ENCODE measurements around the gene BANP. TPM values are rescaled to one million over a fixed set of nuclear protein-coding genes. Genes with fewer than 3 reads are reported as not detected.
"Not testable (repeated sequence)": the region's sequence is repeated elsewhere in the genome, so short reads cannot be mapped to it uniquely, and the experiment has no call there.

BANP gene
- total RNA-seq, 5 donors from 2014 or later (not counting 1 experiment from before 2014, with no cell fraction given) = 57.1 to 81.9 (median 69.4) TPM

DNA sequence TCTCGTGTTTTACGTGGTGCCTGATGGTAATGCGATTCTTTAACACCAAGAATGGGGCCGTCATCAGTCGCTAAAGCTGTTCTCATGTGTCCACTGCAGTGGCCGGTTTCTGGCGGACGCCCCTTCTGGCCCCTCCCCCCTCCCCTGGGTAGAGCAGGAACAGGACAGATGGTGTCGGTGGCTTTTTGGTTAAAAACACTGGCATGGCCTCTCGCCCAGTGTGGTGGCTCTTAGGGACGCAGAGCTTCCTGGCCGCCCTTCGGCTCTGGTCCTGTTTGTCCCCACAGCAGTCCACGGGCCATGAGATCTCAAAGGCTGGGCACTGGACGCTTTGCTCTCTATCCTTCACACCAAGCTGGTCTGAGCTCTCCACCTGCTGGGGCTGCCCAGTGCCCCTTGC, 151.8 kb downstream of the BANP start:
- H3K9me3 Mint-ChIP-seq = no peaks in the 10 kb centered on the region
- no peaks in the 10 kb centered on the region for H3K36me3 Mint-ChIP-seq
- Histone ChIP-seq H3K4me3 (ENCODE audit: control insufficient read depth in 1 of 2, extremely low read depth in 1 of 2, low read length in 1 of 2) (no peak overlapping the region), H3K9me3 (no peaks in the 10 kb centered on the region), H3K27ac (ENCODE audit: low read length) (no peak overlapping the region), H3K4me1 (ENCODE audit: control insufficient read depth in 1 of 2, extremely low read depth in 1 of 2, insufficient read depth in 2 of 2, low read length in 2 of 2) (no peaks in the 10 kb centered on the region), H3K27me3 (replicated peaks in 1 of 2; ENCODE audit: control insufficient read depth in 2 of 2, extremely low read depth in 1 of 2, insufficient read depth in 2 of 2, low read length in 1 of 2) (peaks cover 2 to 19% of the 10 kb centered on the region in 2 experiments), H3K36me3 (ENCODE audit: control insufficient read depth in 2 of 2, extremely low read depth in 1 of 2, insufficient read depth in 1 of 2, low read length in 1 of 2) (no peaks in the 10 kb centered on the region)
- H3K4me1 Mint-ChIP-seq = no peaks in the 10 kb centered on the region
- ChIA-PET POLR2A (no interaction called here), CTCF (no interaction called here)
- no peak for ATAC-seq (replicated peaks in 1 of 4)
- peaks cover 10 to 22% of the 10 kb centered on the region in 2 donors for H3K27me3 Mint-ChIP-seq
- H3K4me3 Mint-ChIP-seq = no peak overlapping the region
- DNase-seq = no peak
- no peak overlapping the region for H3K27ac Mint-ChIP-seq
- WGBS (ENCODE audit: insufficient coverage) = 88% methylated on average over 7 of the region's 15 CpGs

DNA sequence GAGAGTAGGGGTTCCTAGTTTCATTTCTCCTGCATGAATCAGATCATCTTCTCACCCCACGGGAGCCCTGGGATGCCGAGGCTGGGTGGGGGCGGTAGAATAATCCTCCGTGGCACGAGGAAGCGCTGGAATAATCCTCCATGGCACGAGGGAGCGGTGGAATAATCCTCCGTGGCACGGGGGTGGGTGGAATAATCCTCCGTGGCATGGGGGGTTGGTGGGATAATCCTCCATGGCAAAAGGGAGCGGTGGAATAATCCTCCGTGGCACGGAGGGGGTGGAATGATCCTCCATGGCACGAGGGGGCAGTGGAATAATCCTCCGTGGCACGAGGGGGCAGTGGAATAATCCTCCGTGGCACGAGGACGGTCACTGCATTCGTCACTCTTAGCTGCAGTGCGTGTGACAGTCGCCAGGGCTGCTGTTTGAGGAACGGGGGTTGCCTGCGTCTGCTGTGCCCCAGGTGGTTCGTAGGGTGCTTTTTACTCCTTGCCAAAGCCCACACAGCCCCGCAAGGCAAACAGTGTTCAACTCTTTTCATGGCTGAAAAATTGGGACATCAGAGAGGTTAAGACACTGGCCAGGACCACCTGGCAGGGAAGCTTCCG, 152.5 kb downstream of the BANP start:
- peaks cover 2 to 13% of the 10 kb centered on the region in 2 experiments for H3K27me3 ChIP-seq (replicated peaks in 1 of 2; ENCODE audit: control insufficient read depth in 2 of 2, extremely low read depth in 1 of 2, insufficient read depth in 2 of 2, low read length in 1 of 2)
- H3K27me3 Mint-ChIP-seq = peaks cover 4 to 16% of the 10 kb centered on the region in 2 donors
- ATAC-seq (replicated peaks in 1 of 4) = no peak
- H3K4me1 Mint-ChIP-seq = no peaks in the 10 kb centered on the region
- no peaks in the 10 kb centered on the region for H3K9me3 ChIP-seq
- no peak overlapping the region for H3K27ac ChIP-seq (ENCODE audit: low read length)
- H3K4me3 ChIP-seq (ENCODE audit: control insufficient read depth in 1 of 2, extremely low read depth in 1 of 2, low read length in 1 of 2) = no peak overlapping the region
- no peak overlapping the region for H3K27ac Mint-ChIP-seq
- H3K4me1 ChIP-seq (ENCODE audit: control insufficient read depth in 1 of 2, extremely low read depth in 1 of 2, insufficient read depth in 2 of 2, low read length in 2 of 2) = no peaks in the 10 kb centered on the region
- WGBS (ENCODE audit: insufficient coverage) = 87% methylated on average over 18 of the region's 28 CpGs
- CTCF ChIA-PET = no interaction called here
- no peaks in the 10 kb centered on the region for H3K36me3 Mint-ChIP-seq
- H3K9me3 Mint-ChIP-seq = no peaks in the 10 kb centered on the region
- no peak overlapping the region for H3K4me3 Mint-ChIP-seq
- no peak for DNase-seq
- no peaks in the 10 kb centered on the region for H3K36me3 ChIP-seq (ENCODE audit: control insufficient read depth in 2 of 2, extremely low read depth in 1 of 2, insufficient read depth in 1 of 2, low read length in 1 of 2)
- POLR2A ChIA-PET = no interaction called here

DNA sequence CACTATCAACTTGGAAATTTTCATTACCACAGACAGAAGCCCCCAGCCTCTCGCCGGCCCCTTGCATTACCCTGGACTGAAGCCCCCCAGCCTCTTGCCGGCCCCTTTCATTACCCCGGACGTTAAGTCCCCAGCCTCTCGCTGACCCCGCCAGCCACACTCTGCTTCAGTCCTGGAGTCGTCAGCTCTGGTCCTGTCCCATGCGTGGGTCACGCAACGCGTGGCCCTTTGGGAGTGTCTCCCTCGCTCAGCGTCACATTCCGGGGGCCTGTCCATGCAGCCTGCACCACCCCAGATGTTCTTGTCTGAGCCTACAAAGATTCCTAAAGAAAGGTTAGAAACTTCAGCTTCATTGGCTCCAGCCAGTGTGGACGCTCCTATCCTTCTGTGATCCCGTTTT, 153.1 kb downstream of the BANP start:
- H3K27ac Mint-ChIP-seq, CTCF ChIA-PET: not testable (repeated sequence)

DNA sequence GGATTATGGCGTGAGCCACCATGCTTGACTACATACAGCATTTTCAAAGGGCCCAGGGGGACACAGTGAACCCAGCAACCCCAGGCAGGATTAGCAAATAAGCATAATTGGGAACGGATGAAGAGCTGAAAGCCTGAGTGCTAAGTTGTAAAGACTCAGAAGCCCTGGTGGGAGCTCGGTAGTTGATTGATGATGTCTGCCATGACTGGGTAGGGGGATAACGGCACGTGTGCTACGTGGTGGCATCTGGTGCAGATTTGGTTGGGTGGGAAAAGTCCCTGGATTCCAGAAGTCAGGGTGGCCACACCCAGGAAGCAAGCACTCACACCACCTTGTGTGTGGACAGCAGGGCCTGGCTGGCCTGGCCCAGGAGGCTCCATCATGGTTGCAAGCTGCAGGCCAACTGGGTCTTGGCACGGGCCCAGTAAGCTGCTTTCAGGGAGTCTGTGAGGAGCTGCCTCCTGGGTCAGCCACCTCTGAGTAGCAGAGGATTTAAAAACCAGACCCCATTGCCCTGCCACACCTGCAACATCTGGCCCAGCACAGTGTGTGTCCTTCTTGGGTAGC, 154.4 kb downstream of the BANP start:
- H3K4me3 Mint-ChIP-seq; H3K27ac Mint-ChIP-seq; H3K4me1 ChIP-seq (ENCODE audit: control insufficient read depth in 1 of 2, extremely low read depth in 1 of 2, insufficient read depth in 2 of 2, low read length in 2 of 2); H3K4me3 ChIP-seq (ENCODE audit: control insufficient read depth in 1 of 2, extremely low read depth in 1 of 2, low read length in 1 of 2); H3K9me3 Mint-ChIP-seq; DNase-seq; H3K4me1 Mint-ChIP-seq; CTCF ChIA-PET; H3K27me3 Mint-ChIP-seq; H3K36me3 ChIP-seq (ENCODE audit: control insufficient read depth in 2 of 2, extremely low read depth in 1 of 2, insufficient read depth in 1 of 2, low read length in 1 of 2); H3K36me3 Mint-ChIP-seq; H3K27me3 ChIP-seq (replicated peaks in 1 of 2; ENCODE audit: control insufficient read depth in 2 of 2, extremely low read depth in 1 of 2, insufficient read depth in 2 of 2, low read length in 1 of 2); H3K27ac ChIP-seq (ENCODE audit: low read length); ATAC-seq (replicated peaks in 1 of 4); POLR2A ChIA-PET; H3K9me3 ChIP-seq: not testable (repeated sequence)
- WGBS (ENCODE audit: insufficient coverage) = 87% methylated on average over 4 of the region's 7 CpGs

More for the DNA sequence above, 153.1 kb downstream of the BANP start:
- H3K36me3 ChIP-seq (ENCODE audit: control insufficient read depth in 2 of 2, extremely low read depth in 1 of 2, insufficient read depth in 1 of 2, low read length in 1 of 2); H3K27me3 Mint-ChIP-seq; H3K4me1 ChIP-seq (ENCODE audit: control insufficient read depth in 1 of 2, extremely low read depth in 1 of 2, insufficient read depth in 2 of 2, low read length in 2 of 2); POLR2A ChIA-PET; H3K9me3 Mint-ChIP-seq; H3K4me1 Mint-ChIP-seq; ATAC-seq (replicated peaks in 1 of 4); H3K36me3 Mint-ChIP-seq; DNase-seq; H3K4me3 ChIP-seq (ENCODE audit: control insufficient read depth in 1 of 2, extremely low read depth in 1 of 2, low read length in 1 of 2); H3K4me3 Mint-ChIP-seq; H3K27ac ChIP-seq (ENCODE audit: low read length); H3K9me3 ChIP-seq: not testable (repeated sequence)
- H3K27me3 ChIP-seq (replicated peaks in 1 of 2; ENCODE audit: control insufficient read depth in 2 of 2, extremely low read depth in 1 of 2, insufficient read depth in 2 of 2, low read length in 1 of 2) = peaks cover 2 to 11% of the 10 kb centered on the region in 2 experiments
- WGBS (ENCODE audit: insufficient coverage) = 90% methylated on average over 15 of the region's 17 CpGs

DNA sequence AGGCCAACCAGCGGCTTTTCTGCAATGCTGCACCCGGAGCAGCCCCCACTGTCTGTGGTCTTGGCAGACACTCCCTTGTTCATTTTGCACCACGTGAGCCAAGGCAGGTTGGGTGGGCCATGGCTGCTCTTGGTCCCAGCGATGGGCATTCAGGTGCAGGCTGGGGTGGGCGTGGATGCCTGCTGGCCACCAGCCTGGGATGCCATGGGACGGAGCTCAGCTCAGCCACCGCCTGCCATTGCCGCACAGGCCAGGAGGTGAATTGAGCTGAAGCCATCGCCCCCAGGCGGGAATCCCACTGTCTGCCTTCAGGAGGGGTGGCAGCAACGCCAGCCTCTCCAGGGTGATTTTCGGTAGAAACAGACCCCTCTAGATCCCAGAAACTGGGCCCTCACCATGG, 155.3 kb downstream of the BANP start:
- DNase-seq; H3K9me3 ChIP-seq; H3K36me3 ChIP-seq (ENCODE audit: control insufficient read depth in 2 of 2, extremely low read depth in 1 of 2, insufficient read depth in 1 of 2, low read length in 1 of 2); H3K9me3 Mint-ChIP-seq; H3K27ac ChIP-seq (ENCODE audit: low read length); H3K4me3 Mint-ChIP-seq; H3K27ac Mint-ChIP-seq; H3K36me3 Mint-ChIP-seq; H3K4me1 ChIP-seq (ENCODE audit: control insufficient read depth in 1 of 2, extremely low read depth in 1 of 2, insufficient read depth in 2 of 2, low read length in 2 of 2); H3K27me3 ChIP-seq (replicated peaks in 1 of 2; ENCODE audit: control insufficient read depth in 2 of 2, extremely low read depth in 1 of 2, insufficient read depth in 2 of 2, low read length in 1 of 2); H3K4me1 Mint-ChIP-seq; ATAC-seq (replicated peaks in 1 of 4); CTCF ChIA-PET; H3K27me3 Mint-ChIP-seq; POLR2A ChIA-PET; H3K4me3 ChIP-seq (ENCODE audit: control insufficient read depth in 1 of 2, extremely low read depth in 1 of 2, low read length in 1 of 2): not testable (repeated sequence)
- WGBS (ENCODE audit: insufficient coverage) = 89% methylated on average over 6 of the region's 12 CpGs

DNA sequence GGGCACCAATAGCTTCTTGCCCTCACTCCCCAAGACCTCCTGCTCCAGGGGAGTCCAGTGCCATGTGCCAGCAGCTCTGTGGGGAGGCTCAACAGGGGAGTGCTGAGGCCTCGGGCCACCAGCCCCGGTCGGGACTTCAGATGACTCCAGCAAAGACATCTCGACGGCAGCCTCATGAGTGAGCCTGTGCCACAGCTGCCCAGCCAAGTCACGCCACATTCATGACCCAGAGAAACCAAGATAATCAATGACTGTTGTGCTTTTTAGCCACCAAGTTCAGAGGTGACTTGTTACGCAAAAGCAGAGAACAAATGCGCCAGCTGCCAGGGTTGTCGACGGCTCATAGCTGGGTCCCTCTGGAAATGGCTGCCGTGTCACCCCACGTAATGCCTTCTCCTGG, 157.5 kb downstream of the BANP start:
- Histone ChIP-seq H3K36me3 (ENCODE audit: control insufficient read depth in 2 of 2, extremely low read depth in 1 of 2, insufficient read depth in 1 of 2, low read length in 1 of 2) (no peaks in the 10 kb centered on the region), H3K27ac (ENCODE audit: low read length) (no peak overlapping the region), H3K27me3 (replicated peaks in 1 of 2; ENCODE audit: control insufficient read depth in 2 of 2, extremely low read depth in 1 of 2, insufficient read depth in 2 of 2, low read length in 1 of 2) (peaks cover 0 to 3% of the 10 kb centered on the region in 2 experiments), H3K9me3 (no peaks in the 10 kb centered on the region), H3K4me1 (ENCODE audit: control insufficient read depth in 1 of 2, extremely low read depth in 1 of 2, insufficient read depth in 2 of 2, low read length in 2 of 2) (no peaks in the 10 kb centered on the region), H3K4me3 (ENCODE audit: control insufficient read depth in 1 of 2, extremely low read depth in 1 of 2, low read length in 1 of 2) (no peak overlapping the region)
- H3K9me3 Mint-ChIP-seq = no peaks in the 10 kb centered on the region
- H3K36me3 Mint-ChIP-seq = no peaks in the 10 kb centered on the region
- peaks cover 5 to 8% (median 7%) of the 10 kb centered on the region in 3 donors for H3K4me1 Mint-ChIP-seq
- CTCF ChIA-PET = no interaction called here
- 87% methylated on average over 8 of the region's 12 CpGs for WGBS (ENCODE audit: insufficient coverage)
- H3K4me3 Mint-ChIP-seq = no peak overlapping the region
- H3K27me3 Mint-ChIP-seq = no peaks in the 10 kb centered on the region
- H3K27ac Mint-ChIP-seq = no peak overlapping the region
- DNase-seq = no peak
- POLR2A ChIA-PET = no interaction called here
- ATAC-seq (replicated peaks in 1 of 4) = no peak
